ENCODE measurements around the gene INAFM2.

Gene INAFM2

DNA sequence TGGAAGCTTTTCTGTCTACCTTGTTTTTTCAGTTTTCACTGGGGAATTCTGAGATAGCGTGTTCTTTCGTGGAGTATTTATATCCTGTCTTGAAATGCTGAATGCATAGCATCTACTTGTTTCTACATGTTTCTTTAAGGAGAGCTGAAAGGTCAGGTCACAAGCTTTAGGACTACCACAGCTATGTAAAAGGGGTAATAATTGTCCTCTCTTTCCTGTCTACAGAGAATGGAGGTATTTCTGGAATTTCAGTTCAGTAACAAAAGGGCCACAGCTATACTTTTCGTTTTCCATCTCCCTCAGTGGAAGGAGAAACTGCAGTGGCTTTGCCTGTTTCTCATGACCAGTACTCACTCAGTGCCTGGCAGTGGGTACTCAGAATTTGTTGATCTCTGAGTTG lies 4.7 kb downstream of the INAFM2 start:
- no peak overlapping the region for H3K4me3 ChIP-seq (ENCODE audit: low read depth, low read length)
- DNase-seq (ENCODE audit: low read depth) = no peak

GRCh38 chr15:40328751-40329150 lies 5.3 kb downstream of the INAFM2 start:
- TF ChIP-seq CTCF (IDR thresholded peaks at IDR 0.05; ENCODE audit: control insufficient read depth, extremely low read depth, insufficient read depth) = no peak
- H3K4me3 ChIP-seq (ENCODE audit: low read depth, low read length) = no peak overlapping the region
- DNase-seq (ENCODE audit: low read depth) = no peak

More for the DNA sequence above, 4.7 kb downstream of the INAFM2 start:
- no peak for TF ChIP-seq CTCF (IDR thresholded peaks at IDR 0.05; ENCODE audit: control insufficient read depth, extremely low read depth, insufficient read depth)

- DNase-seq (ENCODE audit: low read depth) = no peak
- no peak for TF ChIP-seq CTCF (IDR thresholded peaks at IDR 0.05; ENCODE audit: control insufficient read depth, extremely low read depth, insufficient read depth)
- no peak overlapping the region for H3K4me3 ChIP-seq (ENCODE audit: low read depth, low read length)
Measured at GRCh38 chr15:40329804-40330203, 6.3 kb downstream of the INAFM2 start.

DNA sequence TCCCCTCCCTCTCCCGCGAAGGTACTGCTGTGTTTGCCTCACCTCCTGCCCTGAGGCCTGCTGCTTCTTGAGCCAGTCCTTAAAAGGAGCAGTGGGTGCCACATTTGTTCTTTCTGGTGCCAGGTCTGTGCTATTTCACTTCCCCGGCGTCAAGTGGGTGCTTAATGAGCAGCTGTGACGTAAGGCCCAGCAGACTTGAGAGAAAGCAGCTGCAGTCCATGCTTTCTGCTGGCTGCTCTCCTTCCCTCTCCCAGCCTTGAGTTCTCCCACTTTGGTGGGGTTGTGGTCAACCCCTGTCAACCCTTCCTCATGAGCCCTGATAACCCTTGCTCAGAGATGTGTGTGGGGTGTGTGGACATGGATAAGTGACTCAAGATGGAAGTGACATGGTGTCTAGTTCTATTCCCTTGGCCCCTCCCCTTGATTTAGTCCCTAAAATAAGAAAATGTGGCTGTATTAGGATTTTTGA lies 6.9 kb downstream of the INAFM2 start:
- H3K4me3 ChIP-seq (ENCODE audit: low read depth, low read length) = no peak overlapping the region
- TF ChIP-seq CTCF (IDR thresholded peaks at IDR 0.05; ENCODE audit: control insufficient read depth, extremely low read depth, insufficient read depth) = no peak
- no peak for DNase-seq (ENCODE audit: low read depth)

DNA sequence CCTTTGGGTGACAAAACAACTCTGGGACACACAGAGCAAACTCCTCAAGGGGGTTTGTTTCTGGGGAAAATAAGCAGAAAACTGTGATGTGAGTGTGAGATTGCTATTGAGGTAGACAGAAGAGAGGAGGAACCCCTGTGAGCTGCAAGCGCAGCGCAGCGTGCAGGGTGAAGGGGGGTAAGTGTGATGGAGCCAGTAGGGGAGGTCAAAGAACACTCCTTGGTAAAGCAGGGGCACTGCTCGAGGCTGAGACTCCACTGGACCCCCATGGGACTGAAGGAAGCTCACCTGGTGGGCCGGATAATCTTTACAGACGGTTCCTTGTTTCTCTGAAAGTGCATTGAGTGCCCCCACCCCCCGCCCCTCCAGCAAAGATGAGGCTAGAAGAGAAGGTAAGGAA lies 7.5 kb downstream of the INAFM2 start:
- TF ChIP-seq CTCF (IDR thresholded peaks at IDR 0.05; ENCODE audit: control insufficient read depth, extremely low read depth, insufficient read depth) = no peak
- DNase-seq (ENCODE audit: low read depth) = no peak
- no peak overlapping the region for H3K4me3 ChIP-seq (ENCODE audit: low read depth, low read length)

DNA sequence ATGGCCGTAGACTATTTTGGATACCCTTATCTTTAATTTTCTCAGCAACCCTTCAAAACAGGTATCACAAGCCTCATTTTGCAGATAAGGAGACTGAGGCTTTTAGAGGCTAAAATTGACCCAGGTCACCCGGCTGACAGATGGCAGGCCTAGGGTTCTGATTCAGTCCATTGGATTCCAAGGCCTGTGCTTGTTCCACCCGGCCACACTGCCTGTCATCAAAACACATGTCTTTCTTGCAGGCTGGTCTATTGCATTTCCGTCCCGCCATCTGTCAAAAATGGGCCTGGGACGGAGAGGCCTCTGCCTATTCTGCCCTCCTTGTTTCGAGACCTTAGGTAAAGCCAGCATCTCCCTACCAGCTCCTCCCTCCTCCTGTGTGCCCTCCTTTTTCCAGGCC lies 8.1 kb downstream of the INAFM2 start:
- DNase-seq (ENCODE audit: low read depth) = no peak
- TF ChIP-seq CTCF (IDR thresholded peaks at IDR 0.05; ENCODE audit: control insufficient read depth, extremely low read depth, insufficient read depth) = no peak
- no peak overlapping the region for H3K4me3 ChIP-seq (ENCODE audit: low read depth, low read length)

DNA sequence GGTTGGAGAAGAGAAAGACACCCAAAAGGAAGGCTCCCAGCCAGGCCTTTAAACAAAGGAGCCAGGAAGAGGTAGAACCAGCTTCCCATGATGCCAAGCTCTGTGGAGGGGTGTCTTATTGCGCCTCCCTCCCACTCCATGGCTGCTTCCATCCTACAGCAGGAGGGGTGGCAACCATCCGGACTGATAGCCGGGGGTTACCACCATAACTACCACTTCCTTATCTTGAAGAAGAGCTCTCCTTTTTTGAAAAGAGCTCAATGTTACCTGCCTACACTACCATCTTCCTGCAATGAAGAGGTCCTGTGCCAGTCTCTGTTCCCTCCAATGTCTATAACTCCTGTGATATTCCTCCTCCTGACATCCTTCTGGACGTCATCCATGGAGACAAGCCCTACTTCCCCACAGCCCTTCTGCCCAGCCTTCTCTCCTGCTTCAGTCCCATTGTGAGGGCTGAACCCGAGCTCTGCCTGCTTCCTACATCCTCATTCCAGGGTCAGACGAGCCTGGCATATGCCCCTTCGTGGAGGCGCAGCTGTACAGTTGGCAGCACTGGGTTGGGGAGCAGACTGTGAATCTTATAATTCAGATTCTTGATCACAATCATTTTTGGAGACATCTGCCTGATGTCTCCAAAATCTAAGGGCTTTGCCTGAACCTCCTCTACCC lies 8.8 kb downstream of the INAFM2 start:
- no peak for DNase-seq (ENCODE audit: low read depth)
- TF ChIP-seq CTCF (IDR thresholded peaks at IDR 0.05; ENCODE audit: control insufficient read depth, extremely low read depth, insufficient read depth) = no peak
- no peak overlapping the region for H3K4me3 ChIP-seq (ENCODE audit: low read depth, low read length)
